Measurements from ENCODE around the gene CCDC170. TPM values are rescaled to one million over a fixed set of nuclear protein-coding genes. Genes with fewer than 3 reads are reported as not detected.

Gene CCDC170
- total and polyA plus RNA-seq, 2 of the 8 experiments (the other 6 are each of a cell fraction or from before 2014, with no cell fraction given): 0.06 to 0.09 TPM

- ChIA-PET CTCF (ENCODE audit: partially characterized antibody) (interaction anchor here (0.5 to 1.8 kb wide), 7 partner anchors 9 to 156 kb away, joined by 3 to 5 read pairs (median 3); no protein-coding TSS in a partner anchor), POLR2A (ENCODE audit: partially characterized antibody) (no interaction called here)
- peak in 1 of 3 experiments; percentile 10; a peak in 1 of 4 replicates for TF ChIP-seq CTCF (IDR thresholded peaks at IDR 0.05; ENCODE audit: control extremely low read depth in 1 of 3, insufficient read depth in 1 of 3, low read depth in 1 of 3, low read length in 3 of 3)
- TF ChIP-seq POLR2A (IDR thresholded peaks at IDR 0.05; ENCODE audit: control extremely low read depth in 1 of 2, low read depth in 2 of 2, low read length in 2 of 2): no peak
- H2BK15ac ChIP-seq (ENCODE audit: low read length): no peak overlapping the region
- H3K4me1 ChIP-seq (replicated peaks in 1 of 4; ENCODE audit: control insufficient read depth in 3 of 4, insufficient read depth in 4 of 4, low read length in 3 of 4): peaks cover 0 to 9% (median 4%) of the 10 kb centered on the region in 4 experiments; a peak in 5 of 7 replicates
- H4K91ac ChIP-seq (replicated peaks; ENCODE audit: insufficient read length, low read length): no peak overlapping the region
- H3K27ac ChIP-seq (ENCODE audit: low read depth, low read length): no peak overlapping the region
- no peak overlapping the region for H3K23ac ChIP-seq (ENCODE audit: insufficient read length)
- H3K9me3 ChIP-seq (ENCODE audit: insufficient read depth in 2 of 2, low read depth in 1 of 2, low read length in 1 of 2): no peaks in the 10 kb centered on the region
- no peaks in the 10 kb centered on the region; the same call in 1 of the 2 replicates for H3K23me2 ChIP-seq (ENCODE audit: low read depth, low read length)
- no peak for FAIRE-seq
- no peaks in the 10 kb centered on the region for H3K79me1 ChIP-seq (ENCODE audit: low read depth, low read length)
- H3K14ac ChIP-seq (ENCODE audit: insufficient read length): no peak overlapping the region
- no peaks in the 10 kb centered on the region for H4K20me1 ChIP-seq (replicated peaks in 1 of 2; ENCODE audit: control insufficient read depth in 1 of 2, insufficient read depth in 2 of 2, low read length in 2 of 2)
- 89% methylated on average over 5 of the region's 5 CpGs; no CpG with 5 or more reads in 1 of the 2 experiments for WGBS, 2 experiments (ENCODE audit: extremely low coverage in 1 of 2, insufficient coverage in 1 of 2, insufficient read length in 1 of 2, insufficient replicate concordance in 2 of 2, low coverage in 1 of 2, low lambda C conversion rate in 2 of 2, missing lambda C conversion rate in 1 of 2)
- no peak overlapping the region for H3K18ac ChIP-seq (ENCODE audit: extremely low read depth, low read length)
- H2AFZ ChIP-seq (ENCODE audit: low read length): no peak overlapping the region
- no peak overlapping the region for H4K8ac ChIP-seq (ENCODE audit: extremely low read depth, insufficient read depth, low read length)
- H3K4ac ChIP-seq (replicated peaks; ENCODE audit: insufficient read length, low read depth, low read length): no peak overlapping the region
- no peak overlapping the region for H4K5ac ChIP-seq (ENCODE audit: insufficient read length, low read depth, low read length)
- no peak overlapping the region for H2BK120ac ChIP-seq (replicated peaks; ENCODE audit: low read depth, low read length)
- no peak overlapping the region for H2AK5ac ChIP-seq (ENCODE audit: low read depth, low read length)
- no peak overlapping the region for H3K9ac ChIP-seq (replicated peaks in 1 of 4; ENCODE audit: extremely low read depth in 1 of 4, low read depth in 3 of 4, low read length in 3 of 4)
- no peak overlapping the region for H3K4me2 ChIP-seq (ENCODE audit: insufficient read depth in 1 of 2, low read depth in 2 of 2, low read length in 2 of 2)
- no peak overlapping the region for H3K56ac ChIP-seq (replicated peaks; ENCODE audit: insufficient read length, low read depth, low read length)
- H3K79me2 ChIP-seq (ENCODE audit: control insufficient read depth in 1 of 2, insufficient read depth in 2 of 2, low read length in 2 of 2): no peaks in the 10 kb centered on the region
- no peak overlapping the region for H2BK12ac ChIP-seq (ENCODE audit: low read depth, low read length)
- DNase-seq (ENCODE audit: low read depth in 1 of 2, low spot score in 2 of 2): no peak
- no peak overlapping the region for H2BK5ac ChIP-seq (ENCODE audit: low read depth, low read length)
- H3K4me3 ChIP-seq (ENCODE audit: extremely low read depth in 1 of 4, insufficient read depth in 2 of 4, low read depth in 3 of 4, low read length in 4 of 4): no peak overlapping the region
- H3K36me3 ChIP-seq (ENCODE audit: control insufficient read depth in 2 of 4, insufficient read depth in 4 of 4, low read length in 3 of 4): no peaks in the 10 kb centered on the region
- no peak overlapping the region for H2BK20ac ChIP-seq (ENCODE audit: low read length)
- H3K27me3 ChIP-seq (replicated peaks in 1 of 4; ENCODE audit: control insufficient read depth in 3 of 4, extremely low read depth in 1 of 4, insufficient read depth in 3 of 4, low read length in 3 of 4): no peaks in the 10 kb centered on the region
These were observed 130.7 kb downstream of the CCDC170 start for GRCh38 chr6:151624481-151624880.
